ENCODE data around the gene ST3GAL4. TPM values are rescaled to one million over a fixed set of nuclear protein-coding genes. Genes with fewer than 3 reads are reported as not detected.
A peak's percentile ranks its signal among the peaks of the same experiment; 100 is the strongest.

Gene ST3GAL4
- total and polyA plus RNA-seq, 9 of the 15 experiments (the other 6 are each of a cell fraction or from before 2014, with no cell fraction given): 0.27 to 22.9 (median 10.5) TPM

DNA sequence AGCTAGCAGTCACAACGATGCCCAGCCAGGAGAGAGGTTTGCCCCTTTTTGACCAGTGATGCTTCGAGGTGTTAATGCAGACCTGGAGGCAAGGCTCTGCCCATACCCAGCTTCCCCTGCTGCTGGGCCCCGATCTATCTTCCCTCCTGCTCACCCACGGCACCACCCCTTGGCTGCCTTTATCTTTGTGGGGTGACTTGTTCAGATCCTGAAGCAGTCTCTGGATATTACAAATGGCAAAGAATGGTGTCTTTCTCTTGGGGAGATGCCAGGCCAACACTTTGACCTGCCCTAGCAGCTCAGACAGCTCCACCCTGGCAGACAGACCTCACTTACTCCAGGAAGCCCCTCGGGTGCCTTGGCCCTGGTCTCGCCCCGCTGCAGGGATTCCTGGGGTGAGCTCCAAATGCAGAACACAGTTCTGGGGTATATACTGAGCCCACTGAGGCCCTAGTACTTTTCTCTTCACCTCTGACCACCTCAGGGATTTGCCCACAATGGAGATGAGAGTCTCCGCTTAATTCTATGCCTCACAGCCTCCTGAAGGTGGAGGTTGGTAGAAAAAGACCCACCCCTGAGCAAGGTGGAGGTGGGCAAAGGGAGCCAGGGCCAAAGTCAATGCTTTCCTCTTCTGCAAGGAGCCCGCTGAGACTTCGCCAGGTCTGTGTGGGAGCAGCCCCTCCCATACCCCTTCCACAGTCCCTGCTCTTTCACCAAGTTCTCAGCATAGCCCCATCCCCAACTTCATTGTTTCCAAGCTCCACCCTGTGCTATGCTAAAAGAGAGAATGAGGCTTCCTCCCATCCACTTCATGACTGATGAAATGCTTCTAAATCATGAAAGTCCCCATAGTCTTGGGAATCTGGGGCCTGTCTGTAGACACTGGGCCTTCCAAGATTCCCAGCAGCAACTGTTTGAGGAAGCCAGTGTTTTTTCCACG lies 11.1 kb upstream of the ST3GAL4 start:
- H3K27ac ChIP-seq (ENCODE audit: extremely low read depth, low read depth, low read length): no peak overlapping the region
- H3K4me2 ChIP-seq (ENCODE audit: insufficient read depth, low read length): no peak overlapping the region
- no TSS peak for BruUV-seq (replicated peaks)
- DNase-seq (ENCODE audit: extremely low read depth in 1 of 4, low spot score in 3 of 4) (no peak), ATAC-seq (no peak), FAIRE-seq (no peak)
- WGBS (ENCODE audit: insufficient coverage, low coverage, missing lambda C conversion rate): 81% methylated on average over 11 of the region's 11 CpGs
- in situ Hi-C loops (cut with MboI): no loop called here
- no peaks in the 10 kb centered on the region for H3K27me3 ChIP-seq (ENCODE audit: control insufficient read depth in 2 of 2, insufficient read depth in 2 of 2, low read length in 2 of 2)
- TF ChIP-seq, protein P1, sequence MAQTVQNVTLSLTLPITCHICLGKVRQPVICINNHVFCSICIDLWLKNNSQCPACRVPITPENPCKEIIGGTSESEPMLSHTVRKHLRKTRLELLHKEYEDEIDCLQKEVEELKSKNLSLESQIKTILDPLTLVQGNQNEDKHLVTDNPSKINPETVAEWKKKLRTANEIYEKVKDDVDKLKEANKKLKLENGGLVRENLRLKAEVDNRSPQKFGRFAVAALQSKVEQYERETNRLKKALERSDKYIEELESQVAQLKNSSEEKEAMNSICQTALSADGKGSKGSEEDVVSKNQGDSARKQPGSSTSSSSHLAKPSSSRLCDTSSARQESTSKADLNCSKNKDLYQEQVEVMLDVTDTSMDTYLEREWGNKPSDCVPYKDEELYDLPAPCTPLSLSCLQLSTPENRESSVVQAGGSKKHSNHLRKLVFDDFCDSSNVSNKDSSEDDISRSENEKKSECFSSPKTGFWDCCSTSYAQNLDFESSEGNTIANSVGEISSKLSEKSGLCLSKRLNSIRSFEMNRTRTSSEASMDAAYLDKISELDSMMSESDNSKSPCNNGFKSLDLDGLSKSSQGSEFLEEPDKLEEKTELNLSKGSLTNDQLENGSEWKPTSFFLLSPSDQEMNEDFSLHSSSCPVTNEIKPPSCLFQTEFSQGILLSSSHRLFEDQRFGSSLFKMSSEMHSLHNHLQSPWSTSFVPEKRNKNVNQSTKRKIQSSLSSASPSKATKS (CRISPR knock-in tag; IDR thresholded peaks at IDR 0.05): no peak
- no peak for TF ChIP-seq CCAR2 (IDR thresholded peaks at IDR 0.05; ENCODE audit: low read depth, low read length)
- TF ChIP-seq DDX20 (tag; IDR thresholded peaks at IDR 0.05; ENCODE audit: low read depth): no peak
- TF ChIP-seq, protein P2, sequence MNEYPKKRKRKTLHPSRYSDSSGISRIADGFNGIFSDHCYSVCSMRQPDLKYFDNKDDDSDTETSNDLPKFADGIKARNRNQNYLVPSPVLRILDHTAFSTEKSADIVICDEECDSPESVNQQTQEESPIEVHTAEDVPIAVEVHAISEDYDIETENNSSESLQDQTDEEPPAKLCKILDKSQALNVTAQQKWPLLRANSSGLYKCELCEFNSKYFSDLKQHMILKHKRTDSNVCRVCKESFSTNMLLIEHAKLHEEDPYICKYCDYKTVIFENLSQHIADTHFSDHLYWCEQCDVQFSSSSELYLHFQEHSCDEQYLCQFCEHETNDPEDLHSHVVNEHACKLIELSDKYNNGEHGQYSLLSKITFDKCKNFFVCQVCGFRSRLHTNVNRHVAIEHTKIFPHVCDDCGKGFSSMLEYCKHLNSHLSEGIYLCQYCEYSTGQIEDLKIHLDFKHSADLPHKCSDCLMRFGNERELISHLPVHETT (CRISPR knock-in tag; conservative IDR thresholded peaks at IDR 0.05 in 1 of 2, IDR thresholded peaks at IDR 0.05 in 1 of 2): no peak
- no peak for TF ChIP-seq ZFP30 (CRISPR knock-in tag; IDR thresholded peaks at IDR 0.05; ENCODE audit: borderline replicate concordance)
- no peak for TF ChIP-seq YY1 (IDR thresholded peaks at IDR 0.05; ENCODE audit: borderline replicate concordance in 1 of 3, control insufficient read depth in 1 of 3, extremely low read depth in 1 of 3, insufficient read depth in 3 of 3, insufficient read length in 1 of 3, insufficient replicate concordance in 2 of 3, low read depth in 1 of 3, low read length in 2 of 3)
- TF ChIP-seq ZNF175 (CRISPR knock-in tag; IDR thresholded peaks at IDR 0.05; ENCODE audit: low read depth): no peak
- no peak for TF ChIP-seq MYBL2 (IDR thresholded peaks at IDR 0.05; ENCODE audit: low read depth)
- TF ChIP-seq MYBL2 (CRISPR knock-in tag; IDR thresholded peaks at IDR 0.05; ENCODE audit: borderline replicate concordance): no peak
- no peak for TF ChIP-seq HOXB6 (CRISPR knock-in tag; IDR thresholded peaks at IDR 0.05; ENCODE audit: borderline replicate concordance)
- no peak for TF ChIP-seq ZBED1 (IDR thresholded peaks at IDR 0.05)
- TF ChIP-seq FOXJ3 (CRISPR knock-in tag; IDR thresholded peaks at IDR 0.05): no peak
- ChIA-PET CTCF (ENCODE audit: low intra/inter-chr PET ratio) (no interaction called here), POLR2A (interaction anchor here (0.8 to 1.6 kb wide), 4 partner anchors 12 to 45 kb away, joined by 3 to 7 read pairs (median 3); no protein-coding TSS in a partner anchor)
- peaks cover 57% of the 10 kb centered on the region; the same call in 2 of the 3 replicates for H3K36me3 ChIP-seq (ENCODE audit: control insufficient read depth, insufficient read depth, low read length)
- H3K4me1 ChIP-seq (replicated peaks in 1 of 2; ENCODE audit: control insufficient read depth in 2 of 2, insufficient read depth in 2 of 2, low read length in 2 of 2): peaks cover 51 to 74% of the 10 kb centered on the region in 2 experiments
- peaks cover 5% of the 10 kb centered on the region; the same call in 1 of the 2 replicates for H4K20me1 ChIP-seq (replicated peaks; ENCODE audit: control insufficient read depth, insufficient read depth, low read length)
- intact Hi-C loops (cut with micrococcal nuclease): loop anchor here (5.0 kb wide), 1 partner anchor 48 kb away; no protein-coding TSS in a partner anchor
- H3K9me3 ChIP-seq (replicated peaks; ENCODE audit: control insufficient read depth, insufficient read depth, low read depth, low read length): no peaks in the 10 kb centered on the region
- H3K9me1 ChIP-seq (ENCODE audit: control insufficient read depth, insufficient read depth, low read length): peaks cover 8% of the 10 kb centered on the region
- no peak overlapping the region for H2AFZ ChIP-seq (ENCODE audit: low read depth, low read length)
- H3K4me3 ChIP-seq: no peak overlapping the region
- H3K79me2 ChIP-seq (ENCODE audit: control insufficient read depth, insufficient read depth, low read length): peaks cover 19% of the 10 kb centered on the region
- H3K9ac ChIP-seq (ENCODE audit: insufficient read depth in 1 of 2, low read depth in 2 of 2, low read length in 2 of 2): peak overlapping the region in 1 of 2 experiments; percentile 43; a peak in 1 of 4 replicates

Measured in K562 (cell line).